SU-DHL-6 (cell line): ENCODE data around the gene FGD5.

Experiments used
- H2AFZ ChIP-seq: fragments of 200-600 bp; sonication (generic); 2 replicates; pipeline ENCODE4 v1.6.1; 2014; ENCODE audit warnings: low read depth, mild to moderate bottlenecking, moderate library complexity, mixed read lengths, antibody characterized with exemption, low read length; ENCODE audit not compliant: severe bottlenecking
- H3F3A ChIP-seq: fragments of 200-600 bp; shearing (Covaris generic); 2 replicates; pipeline ENCODE4 v1.6.0; 2016; ENCODE audit warnings: antibody characterized with exemption, mild to moderate bottlenecking; ENCODE audit not compliant: insufficient read depth
- H3K27ac ChIP-seq: fragments of 200-600 bp; sonication (generic); 2 replicates; pipeline ENCODE4 v1.5.1; 2016; ENCODE audit warnings: low read depth, mild to moderate bottlenecking, low read length, moderate library complexity, mixed read lengths
- H3K27me3 ChIP-seq: fragments of 200-600 bp; sonication (generic), shearing (Covaris generic); 2 replicates; pipeline ENCODE4 v1.6.0; 2014; ENCODE audit warnings: mild to moderate bottlenecking, low read length
- H3K36me3 ChIP-seq: fragments of 200-600 bp; sonication (generic); 2 replicates; pipeline ENCODE4 v1.6.1; 2014; ENCODE audit warnings: mild to moderate bottlenecking, low read length, mixed read lengths
- H3K4me2 ChIP-seq: fragments of 300-600, 200-600 bp; shearing (Covaris generic), sonication (generic); 2 replicates; pipeline ENCODE4 v1.6.0; 2014; ENCODE audit warnings: low read length, low read depth, mild to moderate bottlenecking; ENCODE audit not compliant: poor library complexity, severe bottlenecking
- H3K4me3 ChIP-seq: fragments of 200-600 bp; sonication (generic); 2 replicates; pipeline ENCODE4 v1.5.1; 2014; ENCODE audit warnings: antibody characterized with exemption, low read length, mild to moderate bottlenecking, mixed read lengths; ENCODE audit not compliant: insufficient read depth, poor library complexity, severe bottlenecking
- H3K79me2 ChIP-seq: fragments of 200-600 bp; sonication (generic); 2 replicates; pipeline ENCODE4 v1.6.1; 2014; ENCODE audit warnings: mild to moderate bottlenecking, low read length, moderate library complexity; ENCODE audit not compliant: insufficient read depth
- H3K9ac ChIP-seq: fragments of 200-600 bp; sonication (generic); 2 replicates; pipeline ENCODE4 v1.7.0; 2014; ENCODE audit warnings: mild to moderate bottlenecking, low read length
- H3K9me2 ChIP-seq: fragments of 200-600 bp; sonication (generic); replicated peaks from 2 replicates; pipeline ENCODE4 v1.6.1; 2014; ENCODE audit warnings: low read length; ENCODE audit not compliant: insufficient read depth
- H3K9me3 ChIP-seq: fragments of 200-600 bp; sonication (generic); 2 replicates; pipeline ENCODE4 v1.6.1; 2014; ENCODE audit warnings: low read length, mixed read lengths; ENCODE audit not compliant: insufficient read depth
- H4K20me1 ChIP-seq: fragments of 200-600 bp; sonication (generic); 2 replicates; pipeline ENCODE4 v1.6.1; 2014; ENCODE audit warnings: low read depth, mild to moderate bottlenecking, antibody characterized with exemption, low read length, moderate library complexity, mixed read lengths
- EZH2phosphoT487 ChIP-seq: fragments of 200-600 bp; sonication (generic), shearing (Covaris generic); conservative IDR thresholded peaks from 2 replicates; pipeline ENCODE4 v1.6.1; 2018; ENCODE audit warnings: mild to moderate bottlenecking, antibody characterized with exemption, low read length, moderate library complexity, mixed read lengths
- TF ChIP-seq, protein P1 (sequence below): fragments of 200-600 bp; sonication (generic); IDR thresholded peaks from one replicate; pipeline ENCODE4 v1.5.1; 2017; ENCODE audit warnings: antibody characterized with exemption, mild to moderate bottlenecking, low read length, moderate library complexity; ENCODE audit not compliant: insufficient read depth, poor library complexity, severe bottlenecking

FGD5 gene

DNA sequence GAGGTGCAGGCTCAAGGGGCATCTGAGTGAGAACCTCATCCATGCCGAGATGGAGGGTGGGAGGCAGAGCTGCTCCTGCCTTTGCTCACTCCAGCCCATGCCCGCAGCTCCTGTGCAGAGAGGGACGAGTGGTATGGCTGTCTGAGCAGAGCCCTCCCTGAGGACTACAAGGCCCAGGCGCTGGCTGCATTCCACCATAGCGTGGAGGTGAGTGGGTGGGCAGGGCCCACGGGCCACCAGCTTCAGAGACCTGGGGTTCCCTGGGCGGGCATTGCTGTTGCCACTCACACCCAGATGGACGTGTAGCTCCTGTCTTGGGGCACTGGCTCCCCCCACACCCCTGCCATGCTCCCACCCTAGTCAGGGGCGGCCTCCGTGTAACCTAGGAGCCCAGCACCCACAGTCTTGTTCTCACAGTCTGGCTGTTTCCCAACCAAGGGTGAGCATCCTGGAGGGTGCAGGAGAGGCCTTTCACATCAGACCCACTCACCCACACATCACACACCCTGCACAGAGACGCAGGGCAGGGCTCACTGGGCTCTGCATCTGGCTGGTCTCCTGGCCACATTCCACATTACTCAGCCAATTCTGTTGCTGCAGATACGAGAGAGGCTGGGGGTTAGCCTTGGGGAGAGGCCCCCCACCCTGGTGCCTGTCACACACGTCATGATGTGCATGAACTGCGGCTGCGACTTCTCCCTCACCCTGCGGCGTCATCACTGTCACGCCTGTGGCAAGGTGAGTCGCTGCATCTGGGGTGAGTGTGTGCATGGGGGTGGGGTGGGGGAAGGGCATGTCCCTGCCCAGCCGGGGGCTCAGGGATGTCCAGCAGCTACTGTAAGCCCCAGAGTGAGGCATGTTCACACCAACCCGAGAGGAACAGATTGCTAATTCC lies 103.3 kb downstream of the FGD5 start:
- Histone ChIP-seq H4K20me1 (no peaks in the 10 kb centered on the region), H3K27me3 (no peaks in the 10 kb centered on the region), H3K9me3 (no peaks in the 10 kb centered on the region), H3K36me3 (no peaks in the 10 kb centered on the region), H3F3A (no peaks in the 10 kb centered on the region), H3K27ac (no peak overlapping the region), H3K9ac (no peak overlapping the region), H3K4me3 (no peak overlapping the region), H2AFZ (no peak overlapping the region), H3K4me2 (no peak overlapping the region), H3K9me2 (no peaks in the 10 kb centered on the region), H3K79me2 (no peaks in the 10 kb centered on the region)
- TF ChIP-seq, protein P1, sequence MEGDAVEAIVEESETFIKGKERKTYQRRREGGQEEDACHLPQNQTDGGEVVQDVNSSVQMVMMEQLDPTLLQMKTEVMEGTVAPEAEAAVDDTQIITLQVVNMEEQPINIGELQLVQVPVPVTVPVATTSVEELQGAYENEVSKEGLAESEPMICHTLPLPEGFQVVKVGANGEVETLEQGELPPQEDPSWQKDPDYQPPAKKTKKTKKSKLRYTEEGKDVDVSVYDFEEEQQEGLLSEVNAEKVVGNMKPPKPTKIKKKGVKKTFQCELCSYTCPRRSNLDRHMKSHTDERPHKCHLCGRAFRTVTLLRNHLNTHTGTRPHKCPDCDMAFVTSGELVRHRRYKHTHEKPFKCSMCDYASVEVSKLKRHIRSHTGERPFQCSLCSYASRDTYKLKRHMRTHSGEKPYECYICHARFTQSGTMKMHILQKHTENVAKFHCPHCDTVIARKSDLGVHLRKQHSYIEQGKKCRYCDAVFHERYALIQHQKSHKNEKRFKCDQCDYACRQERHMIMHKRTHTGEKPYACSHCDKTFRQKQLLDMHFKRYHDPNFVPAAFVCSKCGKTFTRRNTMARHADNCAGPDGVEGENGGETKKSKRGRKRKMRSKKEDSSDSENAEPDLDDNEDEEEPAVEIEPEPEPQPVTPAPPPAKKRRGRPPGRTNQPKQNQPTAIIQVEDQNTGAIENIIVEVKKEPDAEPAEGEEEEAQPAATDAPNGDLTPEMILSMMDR, result no peak
- TF ChIP-seq EZH2phosphoT487, result no peak

DNA sequence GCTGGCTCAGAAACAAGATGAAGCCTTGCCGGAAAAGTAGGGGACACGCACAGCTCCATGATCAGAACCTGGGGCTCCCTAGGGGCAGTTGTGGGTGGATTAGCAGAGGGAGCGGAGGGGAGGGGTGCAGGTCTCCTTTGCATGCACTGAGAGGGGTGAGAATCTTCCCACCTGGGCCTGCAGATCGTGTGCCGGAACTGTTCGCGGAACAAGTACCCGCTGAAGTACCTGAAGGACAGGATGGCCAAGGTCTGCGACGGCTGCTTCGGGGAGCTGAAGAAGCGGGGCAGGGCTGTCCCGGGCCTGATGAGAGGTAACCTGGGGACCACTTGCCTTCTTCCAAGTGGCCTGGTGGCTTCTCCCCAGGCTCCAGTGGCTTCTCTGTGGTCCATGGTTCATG lies 104.1 kb downstream of the FGD5 start:
- H2AFZ ChIP-seq, result no peak overlapping the region
- H3K27me3 ChIP-seq, result no peaks in the 10 kb centered on the region
- no peaks in the 10 kb centered on the region for H3K79me2 ChIP-seq
- no peaks in the 10 kb centered on the region for H3K9me2 ChIP-seq
- H3K9ac ChIP-seq, result no peak overlapping the region
- no peaks in the 10 kb centered on the region for H3K9me3 ChIP-seq
- H3K4me3 ChIP-seq, result no peak overlapping the region
- H3K4me2 ChIP-seq, result no peak overlapping the region
- H4K20me1 ChIP-seq, result no peaks in the 10 kb centered on the region
- H3K36me3 ChIP-seq, result no peaks in the 10 kb centered on the region
- no peaks in the 10 kb centered on the region for H3F3A ChIP-seq
- TF ChIP-seq, protein P1, result no peak
- TF ChIP-seq EZH2phosphoT487, result no peak
- H3K27ac ChIP-seq, result no peak overlapping the region

DNA sequence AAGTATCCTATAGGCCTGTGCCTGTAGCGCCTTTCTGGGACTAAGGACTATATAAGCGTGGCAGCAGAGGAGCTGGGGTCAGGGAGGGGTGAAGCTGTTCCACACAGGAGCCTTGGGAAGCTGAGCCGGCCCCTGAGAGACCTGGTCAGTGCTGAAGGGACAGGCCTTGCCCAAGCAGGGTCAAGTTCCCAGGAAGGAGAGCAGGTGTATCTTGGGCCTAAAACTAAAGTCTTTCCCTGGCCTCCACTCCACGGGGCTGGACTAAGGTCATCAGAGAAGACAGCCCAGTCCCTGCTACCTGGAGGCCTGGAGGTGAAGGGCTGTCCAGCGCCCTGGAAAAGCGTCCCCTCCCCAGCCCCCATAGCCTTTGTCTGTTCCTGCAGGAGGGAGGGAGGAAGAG lies 104.7 kb downstream of the FGD5 start:
- TF ChIP-seq, protein P1, result no peak
- no peak for TF ChIP-seq EZH2phosphoT487
- H4K20me1 ChIP-seq, result no peaks in the 10 kb centered on the region
- no peak overlapping the region for H3K27ac ChIP-seq
- no peaks in the 10 kb centered on the region for H3F3A ChIP-seq
- no peak overlapping the region for H3K4me3 ChIP-seq
- H3K9me2 ChIP-seq, result no peaks in the 10 kb centered on the region
- H3K36me3 ChIP-seq, result no peaks in the 10 kb centered on the region
- no peak overlapping the region for H2AFZ ChIP-seq
- no peak overlapping the region for H3K4me2 ChIP-seq
- H3K27me3 ChIP-seq, result no peaks in the 10 kb centered on the region
- H3K9ac ChIP-seq, result no peak overlapping the region
- no peaks in the 10 kb centered on the region for H3K9me3 ChIP-seq
- no peaks in the 10 kb centered on the region for H3K79me2 ChIP-seq
